Testis (tissue), 2 donors: Measurements from ENCODE around the gene TCEAL1.

Source experiments
- CTCF ChIP-seq, 3 experiments: fragments of 450-650 bp in 2 of 3; fragments of 200-600 bp in 1 of 3; sonication (generic) in 1 of 3; IDR thresholded peaks; one replicate each; pipeline ENCODE4 v1.5.1; 2016 to 2019; ENCODE audit warnings: antibody characterized with exemption in 3 of 3, mild to moderate bottlenecking in 2 of 3, moderate library complexity in 1 of 3
- POLR2A ChIP-seq: fragments of 450-650 bp; IDR thresholded peaks from one replicate; pipeline ENCODE4 v1.6.1; 2017; ENCODE audit warnings: antibody characterized with exemption, mild to moderate bottlenecking, moderate library complexity

- no peak for TF ChIP-seq CTCF (IDR thresholded peaks at IDR 0.05)
- no peak for TF ChIP-seq POLR2A
Observed at GRCh38 chrX:103630171-103630511, 1.4 kb downstream of the TCEAL1 start.
